Stimulated activated CD4-positive, alpha-beta T cell treated with anti-CD3 and anti-CD28 coated beads, Interleukin-1b, Interleukin-23, amount 100 ng/mL, for 4 hours (primary cell): Measurements from ENCODE around the gene HAUS8.
"Not testable (repeated sequence)": the region's sequence is repeated elsewhere in the genome, so short reads cannot be mapped to it uniquely, and the experiment has no call there.

ENCODE experiments used
- DNase-seq, 2 donors: peaks; one replicate each; pipeline ENCODE4 v3.0.0-alpha.2; 2020; ENCODE audit warnings: low read depth in 2 of 2

HAUS8 gene

GRCh38 chr19:17035842-17036424 is 39.3 kb downstream of the HAUS8 start:
- DNase-seq, result no peak

- DNase-seq, result no peak
Observed at GRCh38 chr19:17031741-17032140, 43.5 kb downstream of the HAUS8 start.

GRCh38 chr19:17027535-17027975 is 47.7 kb downstream of the HAUS8 start:
- no peak for DNase-seq

GRCh38 chr19:17026706-17027534 is 48.3 kb downstream of the HAUS8 start, which contains the start of gene CPAMD8:
CPAMD8 (minus strand) TSS chr19:17026810; CDS start chr19:17026642, 168 bp downstream.
- DNase-seq, result no peak

- DNase-seq, result no peak
Observed at GRCh38 chr19:17025991-17026658, 49.1 kb downstream of the HAUS8 start.

GRCh38 chr19:17025361-17025760 is 49.9 kb downstream of the HAUS8 start:
- no peak for DNase-seq

GRCh38 chr19:17024941-17025340 is 50.3 kb downstream of the HAUS8 start:
- DNase-seq, result not testable (repeated sequence)

- DNase-seq, result no peak
Observed at GRCh38 chr19:17023805-17024204, 51.4 kb downstream of the HAUS8 start.

- no peak for DNase-seq
Observed at GRCh38 chr19:17022738-17023137, 52.5 kb downstream of the HAUS8 start.

- DNase-seq, result no peak
Observed at GRCh38 chr19:17021793-17022590, 53.3 kb downstream of the HAUS8 start.

GRCh38 chr19:17021328-17021727 is 53.9 kb downstream of the HAUS8 start:
- DNase-seq, result no peak

GRCh38 chr19:17020823-17021222 is 54.4 kb downstream of the HAUS8 start:
- no peak for DNase-seq

- DNase-seq, result no peak
Observed at GRCh38 chr19:17020385-17020784, 54.9 kb downstream of the HAUS8 start.

GRCh38 chr19:17014212-17014861 is 60.9 kb downstream of the HAUS8 start:
- not testable (repeated sequence) for DNase-seq

- DNase-seq, result no peak
Observed at GRCh38 chr19:17011485-17011884, 63.8 kb downstream of the HAUS8 start.

- DNase-seq, result no peak
Observed at GRCh38 chr19:17006579-17006978, 68.7 kb downstream of the HAUS8 start.

GRCh38 chr19:17005000-17005399 is 70.3 kb downstream of the HAUS8 start:
- no peak for DNase-seq

GRCh38 chr19:17004386-17004785 is 70.9 kb downstream of the HAUS8 start:
- DNase-seq, result no peak

- no peak for DNase-seq
Observed at GRCh38 chr19:17002455-17002854, 72.8 kb downstream of the HAUS8 start.

GRCh38 chr19:17001603-17002183 is 73.6 kb downstream of the HAUS8 start:
- DNase-seq, result peak; percentile 19 to 31
